ENCODE results near the gene VMAC. TPM values are rescaled to one million over a fixed set of nuclear protein-coding genes. Genes with fewer than 3 reads are reported as not detected.

The VMAC gene
- total RNA-seq, 1 experiment from 2014 or later: 7.1 TPM

GRCh38 chr19:5933391-5934068 lies 28.9 kb downstream of the VMAC start:
- H3K79me2 ChIP-seq (ENCODE audit: low read depth): no peaks in the 10 kb centered on the region
- POLR2A ChIA-PET (ENCODE audit: unreplicated experiment): no interaction called here
- intact Hi-C loops (cut with micrococcal nuclease; ENCODE audit: unreplicated experiment): no loop called here
- CTCF ChIA-PET: no interaction called here
- H3K4me2 ChIP-seq: no peak overlapping the region
- no peaks in the 10 kb centered on the region for H3K9me3 ChIP-seq (ENCODE audit: insufficient read depth, low read depth)
- H3K36me3 ChIP-seq (ENCODE audit: low read depth): no peaks in the 10 kb centered on the region
- H3K27me3 ChIP-seq (ENCODE audit: insufficient read depth, low read depth): no peaks in the 10 kb centered on the region
- no peaks in the 10 kb centered on the region for H3K9me2 ChIP-seq (ENCODE audit: insufficient read depth)
- TF ChIP-seq EZH2 (IDR thresholded peaks at IDR 0.05; ENCODE audit: low read depth) (no peak), CTCF (conservative IDR thresholded peaks at IDR 0.05) (no peak)
- no peak overlapping the region for H3K27ac ChIP-seq
- DNase-seq: no peak
- H3F3A ChIP-seq (ENCODE audit: insufficient read depth, low read depth): no peaks in the 10 kb centered on the region
- H4K20me1 ChIP-seq (ENCODE audit: insufficient read depth): no peaks in the 10 kb centered on the region; the same call in 1 of the 2 replicates
- BruUV-seq (replicated peaks): no TSS peak
- H2AFZ ChIP-seq: no peak overlapping the region
- H3K4me1 ChIP-seq (replicated peaks; ENCODE audit: insufficient read depth): no peaks in the 10 kb centered on the region
- no peak overlapping the region for H3K4me3 ChIP-seq

- BruUV-seq (replicated peaks): no TSS peak
- Histone ChIP-seq H4K20me1 (ENCODE audit: insufficient read depth) (no peaks in the 10 kb centered on the region; the same call in 1 of the 2 replicates), H3K9me3 (ENCODE audit: insufficient read depth, low read depth) (no peaks in the 10 kb centered on the region), H3K79me2 (ENCODE audit: low read depth) (no peaks in the 10 kb centered on the region), H2AFZ (no peak overlapping the region), H3K9me2 (ENCODE audit: insufficient read depth) (no peaks in the 10 kb centered on the region), H3K4me1 (replicated peaks; ENCODE audit: insufficient read depth) (no peaks in the 10 kb centered on the region), H3K4me2 (no peak overlapping the region), H3K36me3 (ENCODE audit: low read depth) (no peaks in the 10 kb centered on the region), H3K27ac (no peak overlapping the region), H3K4me3 (no peak overlapping the region), H3F3A (ENCODE audit: insufficient read depth, low read depth) (no peaks in the 10 kb centered on the region), H3K27me3 (ENCODE audit: insufficient read depth, low read depth) (no peaks in the 10 kb centered on the region)
- intact Hi-C loops (cut with micrococcal nuclease; ENCODE audit: unreplicated experiment): no loop called here
- TF ChIP-seq CTCF (conservative IDR thresholded peaks at IDR 0.05) (no peak), EZH2 (IDR thresholded peaks at IDR 0.05; ENCODE audit: low read depth) (no peak)
- DNase-seq: no peak
- POLR2A ChIA-PET (ENCODE audit: unreplicated experiment): no interaction called here
- CTCF ChIA-PET: no interaction called here
Measured at GRCh38 chr19:5934069-5934401, 29.4 kb downstream of the VMAC start.

GRCh38 chr19:5934774-5935472 lies 30.3 kb downstream of the VMAC start:
- ChIA-PET CTCF (no interaction called here), POLR2A (ENCODE audit: unreplicated experiment) (no interaction called here)
- no peak for DNase-seq
- Histone ChIP-seq H3K4me1 (replicated peaks; ENCODE audit: insufficient read depth) (no peaks in the 10 kb centered on the region), H4K20me1 (ENCODE audit: insufficient read depth) (no peaks in the 10 kb centered on the region; the same call in 1 of the 2 replicates), H3K9me3 (ENCODE audit: insufficient read depth, low read depth) (no peaks in the 10 kb centered on the region), H3K27ac (no peak overlapping the region), H3K4me2 (no peak overlapping the region), H3K27me3 (ENCODE audit: insufficient read depth, low read depth) (no peaks in the 10 kb centered on the region), H3K4me3 (no peak overlapping the region), H3K36me3 (ENCODE audit: low read depth) (no peaks in the 10 kb centered on the region), H3K79me2 (ENCODE audit: low read depth) (no peaks in the 10 kb centered on the region), H3K9me2 (ENCODE audit: insufficient read depth) (no peaks in the 10 kb centered on the region), H2AFZ (no peak overlapping the region), H3F3A (ENCODE audit: insufficient read depth, low read depth) (no peaks in the 10 kb centered on the region)
- intact Hi-C loops (cut with micrococcal nuclease; ENCODE audit: unreplicated experiment): no loop called here
- no peak for TF ChIP-seq CTCF (conservative IDR thresholded peaks at IDR 0.05)
- no peak for TF ChIP-seq EZH2 (IDR thresholded peaks at IDR 0.05; ENCODE audit: low read depth)
- BruUV-seq (replicated peaks): no TSS peak
